Mucosa of descending colon (tissue), 3 donors: ENCODE results near the gene CACNA1E. TPM values are rescaled to one million over a fixed set of nuclear protein-coding genes. Genes with fewer than 3 reads are reported as not detected.

ENCODE experiments used
- ATAC-seq: fragments of 200-7000 bp; cut with Tn5 transposase; one replicate; pipeline ENCODE4 v1.9.1; 2020; ENCODE audit warnings: mild to moderate bottlenecking, moderate library complexity
- DNase-seq, 3 donors: peaks; one replicate each; pipeline ENCODE4 v3.0.0-alpha.2; 2020
- H3K36me3 ChIP-seq: fragments of 200-600 bp; one replicate; pipeline ENCODE4 v1.8.0; 2021; ENCODE audit warnings: low read depth, mild to moderate bottlenecking
- H3K4me1 ChIP-seq: fragments of 200-600 bp; one replicate; pipeline ENCODE4 v1.8.0; 2021; ENCODE audit warnings: low read depth, mild to moderate bottlenecking
- H3K4me3 ChIP-seq: fragments of 200-600 bp; one replicate; pipeline ENCODE4 v1.8.0; 2021; ENCODE audit warnings: mild to moderate bottlenecking
- H3K9me3 ChIP-seq: fragments of 200-600 bp; one replicate; pipeline ENCODE4 v1.8.0; 2021; ENCODE audit warnings: mild to moderate bottlenecking
- intact Hi-C, 2 donors: fragments of 100-400 bp; cut with DNase I in 1 of 2; cut with micrococcal nuclease in 1 of 2; formaldehyde crosslinking; loops; one replicate each; pipeline versions ENCODE4 v1.11.0 to v1.11.1; 2022; cut with DNase I, micrococcal nuclease
- total RNA-seq, 3 donors: library from RNA; stranded (reverse); fragmentation: NEBNext Ultra II Directional in 2 of 3; extraction: Animal tissue kit (Norgen Biotek cat#: 25700) in 2 of 3; gene quantifications; one replicate each; pipeline versions ENCODE4 v1.2.1 to v1.2.4, GENCODE V29; 2021 to 2023
- TF ChIP-seq, protein P1 (sequence below): fragments of 200-600 bp; IDR thresholded peaks from one replicate; pipeline ENCODE4 v1.8.0; 2022; ENCODE audit warnings: antibody characterized with exemption, mild to moderate bottlenecking
- donor health status: DM: no; HTN: no; CAD: no; lungs with moderate emphysema.
- donor health status: DM: no; HTN: no; CAD: no.
- donor health status: DM: no; HTN: yes; CAD: no.

Gene CACNA1E
- total RNA-seq, 3 donors from 2014 or later: 0.09 to 1.4 (median 0.22) TPM

DNA sequence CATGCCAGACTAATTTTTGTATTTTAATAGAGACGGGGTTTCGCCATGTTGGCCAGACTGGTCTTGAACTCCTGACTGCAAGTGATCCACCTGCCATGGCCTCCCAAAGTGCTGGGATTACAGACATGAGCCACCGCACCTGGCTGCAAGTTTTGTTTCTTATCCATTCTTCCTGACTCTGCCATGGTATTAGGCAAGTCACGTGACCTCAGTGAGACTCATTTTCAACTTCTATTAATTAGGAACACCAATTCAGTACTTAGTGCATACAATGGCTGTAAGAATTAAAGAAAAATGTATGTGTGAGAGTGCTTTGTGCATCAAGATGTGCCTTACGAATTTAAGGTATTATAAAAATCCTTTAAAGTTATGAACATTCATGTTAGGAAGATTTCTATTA, 111.2 kb downstream of the CACNA1E start:
- no peaks in the 10 kb centered on the region for H3K36me3 ChIP-seq
- H3K9me3 ChIP-seq: no peaks in the 10 kb centered on the region
- no peak for DNase-seq
- H3K4me3 ChIP-seq: no peak overlapping the region
- intact Hi-C loops: no loop called here
- no peak for ATAC-seq
- TF ChIP-seq, protein P1, sequence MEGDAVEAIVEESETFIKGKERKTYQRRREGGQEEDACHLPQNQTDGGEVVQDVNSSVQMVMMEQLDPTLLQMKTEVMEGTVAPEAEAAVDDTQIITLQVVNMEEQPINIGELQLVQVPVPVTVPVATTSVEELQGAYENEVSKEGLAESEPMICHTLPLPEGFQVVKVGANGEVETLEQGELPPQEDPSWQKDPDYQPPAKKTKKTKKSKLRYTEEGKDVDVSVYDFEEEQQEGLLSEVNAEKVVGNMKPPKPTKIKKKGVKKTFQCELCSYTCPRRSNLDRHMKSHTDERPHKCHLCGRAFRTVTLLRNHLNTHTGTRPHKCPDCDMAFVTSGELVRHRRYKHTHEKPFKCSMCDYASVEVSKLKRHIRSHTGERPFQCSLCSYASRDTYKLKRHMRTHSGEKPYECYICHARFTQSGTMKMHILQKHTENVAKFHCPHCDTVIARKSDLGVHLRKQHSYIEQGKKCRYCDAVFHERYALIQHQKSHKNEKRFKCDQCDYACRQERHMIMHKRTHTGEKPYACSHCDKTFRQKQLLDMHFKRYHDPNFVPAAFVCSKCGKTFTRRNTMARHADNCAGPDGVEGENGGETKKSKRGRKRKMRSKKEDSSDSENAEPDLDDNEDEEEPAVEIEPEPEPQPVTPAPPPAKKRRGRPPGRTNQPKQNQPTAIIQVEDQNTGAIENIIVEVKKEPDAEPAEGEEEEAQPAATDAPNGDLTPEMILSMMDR: no peak
- no peaks in the 10 kb centered on the region for H3K4me1 ChIP-seq

DNA sequence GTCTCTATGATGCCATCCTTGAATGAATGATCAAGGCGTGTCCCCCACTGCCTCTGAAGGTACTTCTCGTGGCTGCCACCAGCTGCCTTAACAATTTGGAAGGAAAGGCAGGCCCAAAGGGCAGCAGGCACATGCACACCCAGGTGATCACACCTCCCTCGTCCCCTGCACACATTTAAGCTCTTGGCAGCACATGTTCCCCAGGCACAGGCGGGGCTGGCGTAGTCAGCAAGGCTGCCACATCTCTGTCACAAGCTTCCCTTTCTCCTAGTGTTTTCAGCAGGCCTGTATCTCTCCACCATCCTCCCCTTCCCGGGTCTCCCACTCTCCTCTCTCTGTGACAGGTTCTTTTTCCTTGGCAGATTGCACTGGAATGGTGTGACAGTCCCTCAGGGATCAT, 111.9 kb downstream of the CACNA1E start:
- DNase-seq (no peak), ATAC-seq (no peak)
- H3K36me3 ChIP-seq: no peaks in the 10 kb centered on the region
- TF ChIP-seq, protein P1: no peak
- no peaks in the 10 kb centered on the region for H3K9me3 ChIP-seq
- intact Hi-C loops: no loop called here
- H3K4me1 ChIP-seq: no peaks in the 10 kb centered on the region
- H3K4me3 ChIP-seq: no peak overlapping the region

DNA sequence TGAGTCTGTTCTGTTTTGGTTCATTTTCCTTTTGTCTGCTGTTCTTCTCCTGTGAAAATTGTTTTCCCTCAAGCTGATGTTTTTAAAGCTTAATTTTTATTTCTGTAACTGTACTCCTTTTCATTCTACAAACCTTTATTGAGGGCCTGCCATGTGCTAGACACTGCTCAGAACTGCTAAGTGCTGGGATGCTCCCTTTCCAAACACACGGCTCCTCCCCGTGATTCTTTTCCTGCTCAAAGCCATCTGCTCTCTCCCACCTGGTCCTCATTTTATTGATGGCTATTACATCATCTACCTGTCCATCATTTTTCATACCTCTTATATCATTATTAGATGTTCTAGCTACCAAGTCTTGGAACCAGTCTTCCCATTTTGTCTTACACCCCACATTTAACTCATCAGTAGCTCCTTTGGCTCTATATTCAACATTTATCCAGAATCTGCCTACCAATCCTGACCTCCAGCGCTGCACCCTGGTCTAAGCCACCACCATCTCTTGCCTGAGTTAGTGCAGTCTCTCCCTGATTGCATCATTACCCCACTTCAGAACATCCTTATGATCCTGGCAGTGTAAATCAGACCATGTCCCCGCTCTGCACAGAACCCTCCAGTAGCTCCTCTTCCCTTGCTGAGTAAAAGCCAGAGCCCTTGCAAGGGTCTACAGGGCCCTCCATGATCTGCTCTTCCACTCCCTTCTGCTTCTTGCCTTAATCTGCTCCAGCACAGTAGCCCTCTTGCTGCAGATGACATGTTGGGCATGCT, 118.1 kb downstream of the CACNA1E start:
- ATAC-seq: no peak
- Histone ChIP-seq H3K36me3 (no peaks in the 10 kb centered on the region), H3K4me3 (no peak overlapping the region), H3K9me3 (no peaks in the 10 kb centered on the region), H3K4me1 (no peaks in the 10 kb centered on the region)
- no peak for DNase-seq
- intact Hi-C loops: no loop called here
- TF ChIP-seq, protein P1: no peak

GRCh38 chr1:181603735-181604410, 120.6 kb downstream of the CACNA1E start:
- Histone ChIP-seq H3K4me1 (no peaks in the 10 kb centered on the region), H3K4me3 (no peak overlapping the region), H3K9me3 (no peaks in the 10 kb centered on the region), H3K36me3 (no peaks in the 10 kb centered on the region)
- intact Hi-C loops: no loop called here
- TF ChIP-seq, protein P1: no peak
- peak; percentile 27 for ATAC-seq
- peak in 1 of 3 donors; percentile 7 for DNase-seq

- intact Hi-C loops: no loop called here
- Histone ChIP-seq H3K4me3 (no peak overlapping the region), H3K9me3 (no peaks in the 10 kb centered on the region), H3K36me3 (no peaks in the 10 kb centered on the region), H3K4me1 (no peaks in the 10 kb centered on the region)
- DNase-seq (no peak), ATAC-seq (no peak)
- TF ChIP-seq, protein P1: no peak
Measured at GRCh38 chr1:181604482-181605249, 121.3 kb downstream of the CACNA1E start.
